Uterus (tissue), 4 donors: Measurements from ENCODE around the gene TCF12. TPM values are rescaled to one million over a fixed set of nuclear protein-coding genes. Genes with fewer than 3 reads are reported as not detected.

ENCODE experiments used
- DNase-seq, 2 donors: peaks; one replicate each; pipeline ENCODE4 v3.0.0-alpha.2; 2019 to 2020
- H3K27ac ChIP-seq, 2 donors: fragments of 200-600 bp; sonication (generic); 1 replicate in 1 of 2; 2 replicates in 1 of 2; pipeline ENCODE4 v1.5.1; 2016 to 2018
- H3K27me3 ChIP-seq, 2 donors: fragments of 200-600 bp; sonication (generic); one replicate each; pipeline ENCODE4 v1.5.1; 2018 to 2019; ENCODE audit warnings: control low read depth in 1 of 2
- H3K36me3 ChIP-seq, 2 donors: fragments of 200-600 bp; sonication (generic); one replicate each; pipeline ENCODE4 v1.5.1; 2019; ENCODE audit warnings: control low read depth in 1 of 2
- H3K4me1 ChIP-seq, 2 donors: fragments of 200-600 bp; sonication (generic); one replicate each; pipeline ENCODE4 v1.5.1; 2018 to 2019; ENCODE audit warnings: control low read depth in 1 of 2
- H3K4me3 ChIP-seq, 2 donors: fragments of 200-600 bp; sonication (generic); 1 replicate in 1 of 2; 2 replicates in 1 of 2; pipeline ENCODE4 v1.5.1; 2018 to 2019; ENCODE audit warnings: mild to moderate bottlenecking in 1 of 2
- H3K9me3 ChIP-seq, 2 donors: fragments of 200-600 bp; sonication (generic); one replicate each; pipeline ENCODE4 v1.5.1; 2019; ENCODE audit warnings: control low read depth in 1 of 2
- CTCF ChIP-seq, 4 experiments: fragments of 200-600 bp in 2 of 4; fragments of 450-650 bp in 2 of 4; sonication (generic) in 2 of 4; IDR thresholded peaks; one replicate each; pipeline ENCODE4 v1.5.1; 2016 to 2019; ENCODE audit warnings: antibody characterized with exemption in 4 of 4, mild to moderate bottlenecking in 2 of 4, moderate library complexity in 1 of 4
- POLR2A ChIP-seq, 2 donors: fragments of 450-650 bp; IDR thresholded peaks; one replicate each; pipeline ENCODE4 v1.6.1; 2016; ENCODE audit warnings: antibody characterized with exemption in 2 of 2, mild to moderate bottlenecking in 1 of 2, moderate library complexity in 1 of 2
- intact Hi-C: fragments of 100-400 bp; cut with DNase I; formaldehyde crosslinking; loops from one replicate; pipeline ENCODE4 v1.15.1; 2023; ENCODE audit warnings: low total_unique reads
- total RNA-seq, 4 donors: library from RNA; depleted of rRNA in 3 of 4; stranded (reverse); fragments of >200 nt in 3 of 4; gene quantifications; one replicate each; pipeline versions ENCODE4 v1.1.0 to v1.2.4, GENCODE V29; 2014 to 2023
- donor health status: DM: yes; HTN: yes; CAD: no.

Gene TCF12
- total RNA-seq, 4 donors from 2014 or later = 109 to 361 (median 196) TPM

DNA sequence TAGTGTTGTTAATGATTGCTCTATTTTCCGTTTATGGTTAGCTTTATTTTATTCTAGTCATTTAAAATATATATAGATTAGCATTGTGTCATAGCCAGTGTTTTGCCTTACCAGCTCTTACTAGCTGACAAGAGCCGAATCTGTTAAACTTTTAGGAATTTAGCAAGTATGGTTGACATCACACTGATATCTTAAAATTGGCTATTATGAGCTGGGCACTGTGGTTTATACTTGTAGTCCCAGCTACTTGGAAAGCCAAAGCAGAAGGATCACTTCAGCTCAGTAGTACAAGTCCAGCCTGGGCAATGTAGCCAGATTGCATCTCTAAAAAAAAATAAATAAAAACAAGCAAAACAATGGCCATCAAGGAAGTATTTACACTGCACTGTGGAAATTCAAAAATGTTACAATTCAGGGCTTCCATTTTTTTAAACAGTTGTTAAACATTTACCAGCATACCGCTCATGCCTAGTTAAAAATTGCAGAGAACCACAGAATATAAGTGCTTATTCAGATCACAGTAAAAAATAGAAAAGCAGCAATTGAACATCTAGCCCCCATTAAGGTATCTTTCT lies 249.5 kb downstream of the TCF12 start:
- H3K27me3 ChIP-seq = no peaks in the 10 kb centered on the region
- H3K9me3 ChIP-seq = no peaks in the 10 kb centered on the region
- no peak for DNase-seq
- TF ChIP-seq CTCF (IDR thresholded peaks at IDR 0.05) (no peak), POLR2A (IDR thresholded peaks at IDR 0.05) (no peak)
- no peak overlapping the region for H3K27ac ChIP-seq
- no peaks in the 10 kb centered on the region for H3K36me3 ChIP-seq
- no peaks in the 10 kb centered on the region for H3K4me1 ChIP-seq
- intact Hi-C loops = no loop called here
- H3K4me3 ChIP-seq = no peak overlapping the region

DNA sequence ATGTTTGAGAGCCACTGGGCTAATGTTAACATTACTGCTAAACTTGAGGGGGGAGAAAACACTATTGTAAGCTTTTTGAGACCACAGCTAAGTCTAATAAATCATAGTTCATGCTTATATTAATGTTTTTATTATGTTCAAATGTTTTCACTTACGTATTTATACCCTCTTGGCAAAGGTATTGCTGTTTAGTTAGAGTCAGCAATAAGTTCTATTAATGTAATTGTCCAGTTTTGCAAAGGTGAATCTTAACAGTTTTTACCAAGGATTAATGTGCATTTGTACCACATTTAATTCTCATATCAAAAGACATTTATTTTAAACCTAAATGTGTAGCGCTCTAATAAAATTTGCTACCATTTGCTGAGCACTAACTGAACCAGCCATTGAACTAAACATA lies 251.2 kb downstream of the TCF12 start:
- Histone ChIP-seq H3K4me1 (no peaks in the 10 kb centered on the region), H3K9me3 (no peaks in the 10 kb centered on the region), H3K36me3 (no peaks in the 10 kb centered on the region), H3K27ac (no peak overlapping the region), H3K27me3 (no peaks in the 10 kb centered on the region), H3K4me3 (no peak overlapping the region)
- no peak for TF ChIP-seq CTCF (IDR thresholded peaks at IDR 0.05)
- TF ChIP-seq POLR2A (IDR thresholded peaks at IDR 0.05) = no peak
- no peak for DNase-seq
- intact Hi-C loops = no loop called here

- H3K9me3 ChIP-seq = no peaks in the 10 kb centered on the region
- H3K27ac ChIP-seq = no peak overlapping the region
- DNase-seq = no peak
- TF ChIP-seq CTCF (IDR thresholded peaks at IDR 0.05) (no peak), POLR2A (IDR thresholded peaks at IDR 0.05) (no peak)
- no peaks in the 10 kb centered on the region for H3K36me3 ChIP-seq
- intact Hi-C loops = no loop called here
- no peak overlapping the region for H3K4me3 ChIP-seq
- H3K27me3 ChIP-seq = no peaks in the 10 kb centered on the region
- no peaks in the 10 kb centered on the region for H3K4me1 ChIP-seq
These were observed 253.0 kb downstream of the TCF12 start for GRCh38 chr15:57171426-57171825.

DNA sequence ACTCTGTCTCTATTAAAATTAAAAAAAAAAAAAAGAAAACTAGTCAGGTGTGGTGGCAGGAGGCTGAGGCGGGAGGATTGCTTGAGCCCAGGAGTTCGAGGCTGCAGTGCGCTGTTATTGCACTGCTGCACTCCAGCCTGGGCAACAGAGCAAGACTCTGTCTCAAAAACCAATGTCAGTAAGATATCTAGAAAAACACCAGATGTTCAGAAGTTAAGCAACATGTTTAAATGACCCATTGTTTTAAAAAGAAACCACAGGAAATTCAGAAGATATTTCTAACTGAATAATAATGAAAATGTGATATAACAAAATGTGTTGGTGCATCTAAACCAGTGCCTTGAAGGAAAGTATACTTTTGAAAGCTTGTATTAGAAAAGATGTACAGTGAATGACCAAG lies 254.5 kb downstream of the TCF12 start:
- no peaks in the 10 kb centered on the region for H3K9me3 ChIP-seq
- H3K27me3 ChIP-seq = no peaks in the 10 kb centered on the region
- TF ChIP-seq CTCF (IDR thresholded peaks at IDR 0.05) = no peak
- no peak for TF ChIP-seq POLR2A (IDR thresholded peaks at IDR 0.05)
- H3K36me3 ChIP-seq = no peaks in the 10 kb centered on the region
- intact Hi-C loops = no loop called here
- no peak overlapping the region for H3K27ac ChIP-seq
- H3K4me3 ChIP-seq = no peak overlapping the region
- no peaks in the 10 kb centered on the region for H3K4me1 ChIP-seq
- no peak for DNase-seq

GRCh38 chr15:57183041-57183440 lies 264.6 kb downstream of the TCF12 start:
- Histone ChIP-seq H3K4me3 (no peak overlapping the region), H3K36me3 (no peaks in the 10 kb centered on the region), H3K27ac (peak overlapping the region in 1 of 2 donors; percentile 36), H3K27me3 (no peaks in the 10 kb centered on the region), H3K9me3 (no peaks in the 10 kb centered on the region), H3K4me1 (peaks cover 0 to 3% of the 10 kb centered on the region in 2 donors)
- TF ChIP-seq CTCF (IDR thresholded peaks at IDR 0.05) (no peak), POLR2A (IDR thresholded peaks at IDR 0.05) (no peak)
- intact Hi-C loops = no loop called here
- DNase-seq = no peak
